ENCODE results near the gene B9D1. TPM values are rescaled to one million over a fixed set of nuclear protein-coding genes. Genes with fewer than 3 reads are reported as not detected.
A peak's percentile ranks its signal among the peaks of the same experiment; 100 is the strongest.

B9D1 gene
- total and polyA plus RNA-seq, 5 donors from 2014 or later: 1.2 to 2.1 (median 1.6) TPM

- peaks cover under 1% of the 10 kb centered on the region for H3K36me3 Mint-ChIP-seq
- H3K27ac Mint-ChIP-seq: no peak overlapping the region
- Histone ChIP-seq H3K4me3 (ENCODE audit: low read depth, low read length) (no peak overlapping the region), H3K4me1 (ENCODE audit: control insufficient read depth, insufficient read depth, low read length, poor library complexity, severe bottlenecking) (no peaks in the 10 kb centered on the region), H3K36me3 (ENCODE audit: control insufficient read depth, insufficient read depth, low read length) (no peaks in the 10 kb centered on the region), H3K27me3 (ENCODE audit: control insufficient read depth, insufficient read depth, low read length) (no peaks in the 10 kb centered on the region), H3K9me3 (ENCODE audit: control insufficient read depth in 2 of 2, low read length in 2 of 2) (no peaks in the 10 kb centered on the region), H3K27ac (ENCODE audit: insufficient read depth, low read length, poor library complexity, severe bottlenecking) (no peak overlapping the region)
- ATAC-seq (ENCODE audit: low read depth in 2 of 2) (no peak), DNase-seq (no peak)
- peaks cover 13% of the 10 kb centered on the region for H3K27me3 Mint-ChIP-seq
- no peak overlapping the region for H3K4me3 Mint-ChIP-seq
- peaks cover 0 to 1% (median 0%) of the 10 kb centered on the region in 7 donors for H3K9me3 Mint-ChIP-seq
- H3K4me1 Mint-ChIP-seq: no peaks in the 10 kb centered on the region
These were observed 36.0 kb upstream of the B9D1 start for GRCh38 chr17:19398301-19399181.

GRCh38 chr17:19397556-19398041, 35.1 kb upstream of the B9D1 start:
- ATAC-seq (ENCODE audit: low read depth in 2 of 2): no peak
- Mint-ChIP-seq H3K4me1 (no peaks in the 10 kb centered on the region), H3K27ac (no peak overlapping the region), H3K9me3 (peaks cover 0 to 1% (median 0%) of the 10 kb centered on the region in 7 donors), H3K36me3 (no peaks in the 10 kb centered on the region), H3K4me3 (no peak overlapping the region), H3K27me3 (peaks cover 13% of the 10 kb centered on the region)
- Histone ChIP-seq H3K4me1 (ENCODE audit: control insufficient read depth, insufficient read depth, low read length, poor library complexity, severe bottlenecking) (no peaks in the 10 kb centered on the region), H3K4me3 (ENCODE audit: low read depth, low read length) (no peak overlapping the region), H3K36me3 (ENCODE audit: control insufficient read depth, insufficient read depth, low read length) (no peaks in the 10 kb centered on the region), H3K9me3 (ENCODE audit: control insufficient read depth in 2 of 2, low read length in 2 of 2) (no peaks in the 10 kb centered on the region), H3K27ac (ENCODE audit: insufficient read depth, low read length, poor library complexity, severe bottlenecking) (no peak overlapping the region), H3K27me3 (ENCODE audit: control insufficient read depth, insufficient read depth, low read length) (no peaks in the 10 kb centered on the region)
- no peak for DNase-seq

DNA sequence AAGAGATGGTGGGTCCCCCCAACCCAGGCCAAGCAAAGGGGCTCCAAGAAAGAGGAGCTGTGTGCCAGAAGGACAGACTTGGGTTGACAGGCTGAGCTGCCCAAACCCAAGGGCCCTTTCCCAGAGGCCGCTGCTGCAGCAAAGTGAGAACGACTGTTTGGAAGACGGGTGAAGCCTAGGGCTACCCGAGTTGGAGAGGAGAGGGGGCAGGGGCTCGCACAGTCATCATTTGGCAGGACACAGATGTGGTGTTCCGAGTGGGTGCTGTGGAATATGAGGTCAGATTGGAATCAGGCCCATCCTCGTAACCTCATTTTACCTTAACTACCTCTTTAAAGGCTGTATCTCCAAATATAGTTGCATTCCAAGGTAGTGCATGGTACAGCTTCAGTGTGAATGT, 29.8 kb upstream of the B9D1 start:
- Mint-ChIP-seq H3K27me3 (peaks cover 20% of the 10 kb centered on the region), H3K4me3 (no peak overlapping the region), H3K36me3 (no peaks in the 10 kb centered on the region), H3K27ac (peak overlapping the region in 1 of 3 donors; percentile 72), H3K4me1 (peaks cover 0 to 2% (median 0%) of the 10 kb centered on the region in 4 donors), H3K9me3 (no peaks in the 10 kb centered on the region)
- no peaks in the 10 kb centered on the region for H3K27me3 ChIP-seq (ENCODE audit: control insufficient read depth, insufficient read depth, low read length)
- no peak for ATAC-seq (ENCODE audit: low read depth in 2 of 2)
- H3K27ac ChIP-seq (ENCODE audit: insufficient read depth, low read length, poor library complexity, severe bottlenecking): no peak overlapping the region
- H3K4me1 ChIP-seq (ENCODE audit: control insufficient read depth, insufficient read depth, low read length, poor library complexity, severe bottlenecking): no peaks in the 10 kb centered on the region
- H3K9me3 ChIP-seq (ENCODE audit: control insufficient read depth in 2 of 2, low read length in 2 of 2): no peaks in the 10 kb centered on the region
- no peaks in the 10 kb centered on the region for H3K36me3 ChIP-seq (ENCODE audit: control insufficient read depth, insufficient read depth, low read length)
- no peak for DNase-seq
- no peak overlapping the region for H3K4me3 ChIP-seq (ENCODE audit: low read depth, low read length)

GRCh38 chr17:19391432-19391831, 28.9 kb upstream of the B9D1 start:
- no peaks in the 10 kb centered on the region for H3K4me1 ChIP-seq (ENCODE audit: control insufficient read depth, insufficient read depth, low read length, poor library complexity, severe bottlenecking)
- Mint-ChIP-seq H3K9me3 (no peaks in the 10 kb centered on the region), H3K27me3 (peaks cover 15% of the 10 kb centered on the region), H3K27ac (no peak overlapping the region), H3K36me3 (no peaks in the 10 kb centered on the region), H3K4me1 (peaks cover 0 to 2% (median 0%) of the 10 kb centered on the region in 4 donors), H3K4me3 (no peak overlapping the region)
- H3K27me3 ChIP-seq (ENCODE audit: control insufficient read depth, insufficient read depth, low read length): no peaks in the 10 kb centered on the region
- H3K36me3 ChIP-seq (ENCODE audit: control insufficient read depth, insufficient read depth, low read length): no peaks in the 10 kb centered on the region
- ATAC-seq (ENCODE audit: low read depth in 2 of 2): no peak
- H3K9me3 ChIP-seq (ENCODE audit: control insufficient read depth in 2 of 2, low read length in 2 of 2): no peaks in the 10 kb centered on the region
- H3K4me3 ChIP-seq (ENCODE audit: low read depth, low read length): no peak overlapping the region
- DNase-seq: no peak
- no peak overlapping the region for H3K27ac ChIP-seq (ENCODE audit: insufficient read depth, low read length, poor library complexity, severe bottlenecking)

- H3K27ac Mint-ChIP-seq: no peak overlapping the region
- H3K36me3 Mint-ChIP-seq: no peaks in the 10 kb centered on the region
- H3K27me3 ChIP-seq (ENCODE audit: control insufficient read depth, insufficient read depth, low read length): no peaks in the 10 kb centered on the region
- peaks cover 15% of the 10 kb centered on the region for H3K27me3 Mint-ChIP-seq
- no peaks in the 10 kb centered on the region for H3K9me3 ChIP-seq (ENCODE audit: control insufficient read depth in 2 of 2, low read length in 2 of 2)
- no peaks in the 10 kb centered on the region for H3K4me1 ChIP-seq (ENCODE audit: control insufficient read depth, insufficient read depth, low read length, poor library complexity, severe bottlenecking)
- no peak overlapping the region for H3K4me3 Mint-ChIP-seq
- H3K27ac ChIP-seq (ENCODE audit: insufficient read depth, low read length, poor library complexity, severe bottlenecking): no peak overlapping the region
- H3K4me1 Mint-ChIP-seq: peaks cover 0 to 2% (median 0%) of the 10 kb centered on the region in 4 donors
- no peak overlapping the region for H3K4me3 ChIP-seq (ENCODE audit: low read depth, low read length)
- no peaks in the 10 kb centered on the region for H3K36me3 ChIP-seq (ENCODE audit: control insufficient read depth, insufficient read depth, low read length)
- no peaks in the 10 kb centered on the region for H3K9me3 Mint-ChIP-seq
- no peak for ATAC-seq (ENCODE audit: low read depth in 2 of 2)
- no peak for DNase-seq
These were observed 28.4 kb upstream of the B9D1 start for GRCh38 chr17:19390951-19391350.

GRCh38 chr17:19388791-19389785, 26.6 kb upstream of the B9D1 start:
- H3K9me3 ChIP-seq (ENCODE audit: control insufficient read depth in 2 of 2, low read length in 2 of 2): no peaks in the 10 kb centered on the region
- Mint-ChIP-seq H3K4me1 (peaks cover 0 to 5% (median 2%) of the 10 kb centered on the region in 4 donors), H3K27ac (peak overlapping the region in 1 of 3 donors; percentile 22), H3K9me3 (no peaks in the 10 kb centered on the region), H3K27me3 (peaks cover 6% of the 10 kb centered on the region), H3K4me3 (no peak overlapping the region), H3K36me3 (peaks cover 7% of the 10 kb centered on the region)
- no peaks in the 10 kb centered on the region for H3K27me3 ChIP-seq (ENCODE audit: control insufficient read depth, insufficient read depth, low read length)
- H3K4me1 ChIP-seq (ENCODE audit: control insufficient read depth, insufficient read depth, low read length, poor library complexity, severe bottlenecking): no peaks in the 10 kb centered on the region
- ATAC-seq (ENCODE audit: low read depth in 2 of 2): no peak
- DNase-seq: no peak
- H3K36me3 ChIP-seq (ENCODE audit: control insufficient read depth, insufficient read depth, low read length): peaks cover 3% of the 10 kb centered on the region
- no peak overlapping the region for H3K4me3 ChIP-seq (ENCODE audit: low read depth, low read length)
- H3K27ac ChIP-seq (ENCODE audit: insufficient read depth, low read length, poor library complexity, severe bottlenecking): no peak overlapping the region

DNA sequence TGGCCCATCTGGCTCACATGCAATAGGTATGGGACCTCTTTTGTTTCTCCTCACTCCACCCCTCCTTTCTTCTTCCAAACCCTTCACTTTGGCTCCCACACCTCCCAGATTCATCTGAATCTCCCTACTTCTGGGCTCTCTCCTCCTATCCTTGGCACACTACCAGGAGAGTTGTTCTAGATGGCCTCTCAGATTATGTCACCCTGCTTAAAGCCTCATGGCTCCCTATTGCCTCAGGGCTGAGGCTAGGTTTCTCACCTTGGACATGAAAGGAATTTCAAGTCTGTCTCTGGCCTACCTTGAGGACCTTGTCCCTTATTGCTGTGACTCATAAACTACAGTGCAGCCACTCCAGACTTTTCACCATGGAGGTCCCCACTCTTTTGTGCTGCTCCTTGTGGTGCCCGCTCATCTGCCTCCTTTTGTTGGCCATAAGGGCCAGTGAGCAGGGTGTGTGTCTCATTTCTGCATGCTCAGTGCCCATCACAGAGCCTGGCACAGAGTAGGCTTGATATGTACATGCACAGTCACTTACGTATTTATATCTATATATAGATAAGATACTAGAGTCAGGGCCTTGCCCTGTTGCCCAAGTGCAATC, 25.5 kb upstream of the B9D1 start:
- H3K27ac Mint-ChIP-seq: peak overlapping the region in 2 of 3 donors; percentile 67 to 78
- peaks cover 15% of the 10 kb centered on the region for H3K36me3 Mint-ChIP-seq
- no peak overlapping the region for H3K4me3 Mint-ChIP-seq

More for the DNA sequence above, 25.5 kb upstream of the B9D1 start:
- Histone ChIP-seq H3K27ac (ENCODE audit: insufficient read depth, low read length, poor library complexity, severe bottlenecking) (no peak overlapping the region), H3K36me3 (ENCODE audit: control insufficient read depth, insufficient read depth, low read length) (peaks cover 12% of the 10 kb centered on the region), H3K9me3 (ENCODE audit: control insufficient read depth in 2 of 2, low read length in 2 of 2) (no peaks in the 10 kb centered on the region), H3K4me3 (ENCODE audit: low read depth, low read length) (no peak overlapping the region), H3K27me3 (ENCODE audit: control insufficient read depth, insufficient read depth, low read length) (no peaks in the 10 kb centered on the region), H3K4me1 (ENCODE audit: control insufficient read depth, insufficient read depth, low read length, poor library complexity, severe bottlenecking) (no peaks in the 10 kb centered on the region)
- ATAC-seq (ENCODE audit: low read depth in 2 of 2): no peak
- peaks cover 0 to 5% (median 2%) of the 10 kb centered on the region in 4 donors for H3K4me1 Mint-ChIP-seq
- peaks cover 6% of the 10 kb centered on the region for H3K27me3 Mint-ChIP-seq
- DNase-seq: no peak
- H3K9me3 Mint-ChIP-seq: no peaks in the 10 kb centered on the region

Data from CD4-positive, CD25-positive, alpha-beta regulatory T cell (primary cell).